Measurements from ENCODE around the gene ARL3.
A peak's percentile ranks its signal among the peaks of the same experiment; 100 is the strongest.

Gene ARL3

GRCh38 chr10:102641880-102642735, 72.1 kb downstream of the ARL3 start:
- peak; percentile 96 for DNase-seq (ENCODE audit: low read depth)

GRCh38 chr10:102641402-102641801, 72.8 kb downstream of the ARL3 start:
- DNase-seq (ENCODE audit: low read depth), result no peak

GRCh38 chr10:102639537-102639936, 74.7 kb downstream of the ARL3 start:
- DNase-seq (ENCODE audit: low read depth), result no peak

GRCh38 chr10:102635377-102635776, 78.8 kb downstream of the ARL3 start:
- no peak for DNase-seq (ENCODE audit: low read depth)

GRCh38 chr10:102634686-102635085, 79.5 kb downstream of the ARL3 start:
- no peak for DNase-seq (ENCODE audit: low read depth)

- no peak for DNase-seq (ENCODE audit: low read depth)
Measured at GRCh38 chr10:102633848-102634247, 80.3 kb downstream of the ARL3 start.

GRCh38 chr10:102633287-102633686, 80.9 kb downstream of the ARL3 start:
- no peak for DNase-seq (ENCODE audit: low read depth)

- DNase-seq (ENCODE audit: low read depth), result no peak
Measured at GRCh38 chr10:102632394-102633111, 81.6 kb downstream of the ARL3 start.

- no peak for DNase-seq (ENCODE audit: low read depth)
Measured at GRCh38 chr10:102631525-102632393, 82.4 kb downstream of the ARL3 start.

GRCh38 chr10:102630663-102631062, 83.5 kb downstream of the ARL3 start:
- no peak for DNase-seq (ENCODE audit: low read depth)

- DNase-seq (ENCODE audit: low read depth), result no peak
Measured at GRCh38 chr10:102629661-102630614, 84.3 kb downstream of the ARL3 start.

- no peak for DNase-seq (ENCODE audit: low read depth)
Measured at GRCh38 chr10:102628451-102628911, 85.7 kb downstream of the ARL3 start.

GRCh38 chr10:102627736-102628293, 86.4 kb downstream of the ARL3 start:
- DNase-seq (ENCODE audit: low read depth), result no peak

- no peak for DNase-seq (ENCODE audit: low read depth)
Measured at GRCh38 chr10:102627291-102627735, 86.9 kb downstream of the ARL3 start.

GRCh38 chr10:102626026-102626685, 88.0 kb downstream of the ARL3 start:
- DNase-seq (ENCODE audit: low read depth), result no peak

- DNase-seq (ENCODE audit: low read depth), result no peak
Measured at GRCh38 chr10:102624751-102625645, 89.2 kb downstream of the ARL3 start.

GRCh38 chr10:102624094-102624493, 90.1 kb downstream of the ARL3 start:
- no peak for DNase-seq (ENCODE audit: low read depth)
